NCI-H82 treated with DMSO at 0.1 percent for 48 hours (cell line): ENCODE results near the gene CENPVL1.
"Not testable (repeated sequence)": the region's sequence is repeated elsewhere in the genome, so short reads cannot be mapped to it uniquely, and the experiment has no call there.

ENCODE experiments used
- DNase-seq: peaks from one replicate; lab custom pipeline; 2025; ENCODE audit not compliant: unreplicated experiment; lab: John Stamatoyannopoulos, UW

CENPVL1 gene

GRCh38 chrX:51710277-51711164 is at the start of gene CENPVL1:
CENPVL1 (plus strand) TSS chrX:51710512; CDS start chrX:51710512, 0 bp downstream.
- DNase-seq: not testable (repeated sequence)

- DNase-seq: no peak
Measured at GRCh38 chrX:51665981-51666380, 44.3 kb upstream of the CENPVL1 start.

GRCh38 chrX:51679689-51680433 is 30.5 kb upstream of the CENPVL1 start:
- not testable (repeated sequence) for DNase-seq

- not testable (repeated sequence) for DNase-seq
Measured at GRCh38 chrX:51681808-51682719, 28.2 kb upstream of the CENPVL1 start.

GRCh38 chrX:51682720-51683062 is 27.6 kb upstream of the CENPVL1 start, which contains the start of gene CENPVL2:
CENPVL2 (minus strand) TSS chrX:51682831; CDS start chrX:51682831, 0 bp downstream.
- not testable (repeated sequence) for DNase-seq

GRCh38 chrX:51694254-51694653 is 16.1 kb upstream of the CENPVL1 start:
- no peak for DNase-seq

- no peak for DNase-seq
Measured at GRCh38 chrX:51697397-51697796, 12.9 kb upstream of the CENPVL1 start.

GRCh38 chrX:51712943-51713647 is 2.8 kb downstream of the CENPVL1 start:
- not testable (repeated sequence) for DNase-seq

GRCh38 chrX:51728202-51728601 is 17.9 kb downstream of the CENPVL1 start:
- no peak for DNase-seq

- no peak for DNase-seq
Measured at GRCh38 chrX:51737091-51737490, 26.8 kb downstream of the CENPVL1 start.

- DNase-seq: no peak
Measured at GRCh38 chrX:51742586-51742985, 32.3 kb downstream of the CENPVL1 start.

GRCh38 chrX:51743179-51743957 is 33.1 kb downstream of the CENPVL1 start, which contains the start of gene GSPT2:
GSPT2 (plus strand) TSS chrX:51743442; CDS start chrX:51743627, 185 bp downstream.
- no peak for DNase-seq

GRCh38 chrX:51747671-51748070 is 37.4 kb downstream of the CENPVL1 start:
- DNase-seq: no peak

GRCh38 chrX:51759055-51759839 is 48.9 kb downstream of the CENPVL1 start:
- DNase-seq: no peak

- DNase-seq: no peak
Measured at GRCh38 chrX:51760657-51761056, 50.3 kb downstream of the CENPVL1 start.
